ENCODE data around the gene TMEM8B. TPM values are rescaled to one million over a fixed set of nuclear protein-coding genes. Genes with fewer than 3 reads are reported as not detected.
A peak's percentile ranks its signal among the peaks of the same experiment; 100 is the strongest.

The TMEM8B gene
- total RNA-seq, 3 donors from 2014 or later = 12.4 to 22.8 (median 18.9) TPM

- intact Hi-C loops (cut with DNase I, micrococcal nuclease) = no loop called here
- Histone ChIP-seq H3K36me3 (ENCODE audit: low read depth) (no peaks in the 10 kb centered on the region), H3K4me1 (ENCODE audit: low read depth) (no peaks in the 10 kb centered on the region), H3K9me3 (no peaks in the 10 kb centered on the region), H3K4me3 (no peak overlapping the region)
- DNase-seq (no peak), ATAC-seq (peak; percentile 38)
- TF ChIP-seq CTCF (IDR thresholded peaks at IDR 0.05) = no peak
Measured at GRCh38 chr9:35795695-35796094, 33.3 kb upstream of the TMEM8B start.

GRCh38 chr9:35797311-35798109 lies 31.5 kb upstream of the TMEM8B start:
- H3K4me1 ChIP-seq (ENCODE audit: low read depth) = no peaks in the 10 kb centered on the region
- no peak for TF ChIP-seq CTCF (IDR thresholded peaks at IDR 0.05)
- intact Hi-C loops (cut with DNase I, micrococcal nuclease) = no loop called here
- DNase-seq (no peak), ATAC-seq (no peak)
- no peaks in the 10 kb centered on the region for H3K36me3 ChIP-seq (ENCODE audit: low read depth)
- no peaks in the 10 kb centered on the region for H3K9me3 ChIP-seq
- H3K4me3 ChIP-seq = no peak overlapping the region

GRCh38 chr9:35798658-35799374 lies 30.2 kb upstream of the TMEM8B start:
- H3K9me3 ChIP-seq = no peaks in the 10 kb centered on the region
- no peak for TF ChIP-seq CTCF (IDR thresholded peaks at IDR 0.05)
- no peaks in the 10 kb centered on the region for H3K4me1 ChIP-seq (ENCODE audit: low read depth)
- intact Hi-C loops (cut with DNase I, micrococcal nuclease) = no loop called here
- no peak for DNase-seq
- no peaks in the 10 kb centered on the region for H3K36me3 ChIP-seq (ENCODE audit: low read depth)
- H3K4me3 ChIP-seq = no peak overlapping the region
- ATAC-seq = peak; percentile 56

- no peaks in the 10 kb centered on the region for H3K36me3 ChIP-seq (ENCODE audit: low read depth)
- no peak for TF ChIP-seq CTCF (IDR thresholded peaks at IDR 0.05)
Measured at GRCh38 chr9:35800530-35800929, 28.5 kb upstream of the TMEM8B start.

GRCh38 chr9:35801328-35802128 lies 27.5 kb upstream of the TMEM8B start:
- no peaks in the 10 kb centered on the region for H3K36me3 ChIP-seq (ENCODE audit: low read depth)
- no peak for DNase-seq
- no peak for TF ChIP-seq CTCF (IDR thresholded peaks at IDR 0.05)
- H3K9me3 ChIP-seq = no peaks in the 10 kb centered on the region
- no peaks in the 10 kb centered on the region for H3K4me1 ChIP-seq (ENCODE audit: low read depth)
- intact Hi-C loops (cut with DNase I, micrococcal nuclease) = no loop called here
- no peak for ATAC-seq
- no peak overlapping the region for H3K4me3 ChIP-seq

More at GRCh38 chr9:35800530-35800929, 28.5 kb upstream of the TMEM8B start:
- no peak for DNase-seq
- no peak for ATAC-seq
- intact Hi-C loops (cut with DNase I, micrococcal nuclease) = no loop called here
- Histone ChIP-seq H3K9me3 (no peaks in the 10 kb centered on the region), H3K4me3 (no peak overlapping the region), H3K4me1 (ENCODE audit: low read depth) (no peaks in the 10 kb centered on the region)

Data from mucosa of descending colon (tissue), 3 donors.